ENCODE measurements around the gene EPN3.

Gene EPN3

DNA sequence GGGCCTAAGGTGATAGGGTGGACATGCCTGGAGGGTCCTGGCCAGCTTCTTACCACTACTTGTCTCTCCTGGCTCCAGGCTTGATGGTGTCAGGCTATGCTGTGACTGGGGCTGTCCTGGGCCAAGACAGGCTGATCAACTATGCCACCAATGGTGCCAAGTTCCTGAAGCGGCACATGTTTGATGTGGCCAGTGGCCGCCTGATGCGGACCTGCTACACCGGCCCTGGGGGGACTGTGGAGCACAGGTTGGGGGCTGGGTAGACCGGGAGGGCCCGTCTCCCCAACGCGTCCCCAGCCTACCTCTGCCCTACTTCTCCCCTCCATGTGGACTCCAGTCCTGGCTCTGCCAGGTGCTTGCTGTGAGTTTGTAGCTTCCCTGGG is 18.9 kb downstream of the EPN3 start:
- DNase-seq, result no peak

DNA sequence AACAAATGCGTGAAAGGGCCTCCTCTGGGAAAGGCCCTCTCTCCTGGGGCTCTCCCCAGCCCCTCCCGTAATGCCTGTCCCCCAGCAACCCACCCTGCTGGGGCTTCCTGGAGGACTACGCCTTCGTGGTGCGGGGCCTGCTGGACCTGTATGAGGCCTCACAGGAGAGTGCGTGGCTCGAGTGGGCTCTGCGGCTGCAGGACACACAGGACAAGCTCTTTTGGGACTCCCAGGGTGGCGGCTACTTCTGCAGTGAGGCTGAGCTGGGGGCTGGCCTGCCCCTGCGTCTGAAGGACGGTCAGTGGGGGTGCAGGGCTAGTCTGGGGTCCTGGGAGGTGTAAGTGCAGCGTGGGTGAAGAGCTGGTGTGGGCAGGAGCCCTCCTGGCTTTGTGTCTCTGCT is 19.3 kb downstream of the EPN3 start:
- DNase-seq, result no peak

DNA sequence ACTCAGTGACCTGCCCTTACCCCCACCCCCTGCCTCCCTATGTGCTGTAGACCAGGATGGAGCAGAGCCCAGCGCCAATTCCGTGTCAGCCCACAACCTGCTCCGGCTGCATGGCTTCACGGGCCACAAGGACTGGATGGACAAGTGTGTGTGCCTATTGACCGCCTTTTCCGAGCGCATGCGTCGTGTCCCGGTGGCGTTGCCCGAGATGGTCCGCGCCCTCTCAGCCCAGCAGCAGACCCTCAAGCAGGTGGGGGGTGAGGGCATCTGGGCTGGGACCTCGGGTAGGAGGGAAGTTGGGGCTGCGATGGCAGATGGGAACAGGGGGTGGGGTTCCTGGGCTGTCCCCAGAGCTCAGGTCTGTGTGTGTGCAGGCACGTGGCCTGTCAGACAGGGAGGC is 21.7 kb downstream of the EPN3 start:
- DNase-seq, result no peak

DNA sequence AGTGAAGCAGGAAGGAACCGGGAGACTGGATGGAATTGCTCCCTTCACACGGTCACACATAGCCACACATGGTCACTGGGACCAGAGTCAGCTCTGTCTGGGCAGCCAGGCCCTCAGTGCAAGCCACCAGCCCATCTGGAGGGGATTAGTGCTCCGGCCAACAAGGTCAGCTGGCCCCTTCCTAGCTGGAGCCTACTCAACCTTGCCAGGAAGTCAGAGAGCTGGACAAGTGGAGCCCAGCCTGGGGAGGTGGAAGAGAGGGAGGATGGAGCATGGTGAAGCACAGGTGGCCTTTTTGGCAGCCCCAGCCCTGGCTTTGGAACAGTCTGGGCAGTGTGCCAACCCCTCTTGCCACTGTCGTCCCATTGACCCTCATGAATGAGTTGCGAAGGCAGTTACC is 24.3 kb downstream of the EPN3 start:
- DNase-seq, result peak; percentile 78

DNA sequence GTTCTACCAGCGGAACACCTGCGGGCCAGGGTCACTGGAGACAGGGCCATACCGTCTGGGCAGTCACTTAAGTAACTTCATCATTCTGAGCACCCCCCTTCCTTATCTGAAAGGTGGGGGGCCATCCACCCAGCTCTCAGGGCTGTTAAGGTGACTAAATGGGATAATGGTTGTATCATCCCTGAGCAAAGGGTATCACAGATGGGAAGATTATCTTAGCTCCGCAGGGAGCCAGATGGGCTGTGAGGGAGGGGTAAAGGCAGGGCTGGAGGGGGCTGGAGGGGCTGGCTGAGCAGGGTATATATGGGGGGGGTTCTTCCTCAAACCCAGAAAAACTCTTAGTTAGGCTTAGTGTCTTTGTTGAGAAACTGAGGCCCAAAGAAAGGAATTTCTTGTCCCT is 25.1 kb downstream of the EPN3 start:
- no peak for DNase-seq

- DNase-seq, result no peak
These were observed 25.6 kb downstream of the EPN3 start for GRCh38 chr17:50558091-50558490.

- no peak for DNase-seq
These were observed 26.0 kb downstream of the EPN3 start for GRCh38 chr17:50558581-50558940.

- DNase-seq, result no peak
These were observed 26.5 kb downstream of the EPN3 start for GRCh38 chr17:50558941-50559614.

DNA sequence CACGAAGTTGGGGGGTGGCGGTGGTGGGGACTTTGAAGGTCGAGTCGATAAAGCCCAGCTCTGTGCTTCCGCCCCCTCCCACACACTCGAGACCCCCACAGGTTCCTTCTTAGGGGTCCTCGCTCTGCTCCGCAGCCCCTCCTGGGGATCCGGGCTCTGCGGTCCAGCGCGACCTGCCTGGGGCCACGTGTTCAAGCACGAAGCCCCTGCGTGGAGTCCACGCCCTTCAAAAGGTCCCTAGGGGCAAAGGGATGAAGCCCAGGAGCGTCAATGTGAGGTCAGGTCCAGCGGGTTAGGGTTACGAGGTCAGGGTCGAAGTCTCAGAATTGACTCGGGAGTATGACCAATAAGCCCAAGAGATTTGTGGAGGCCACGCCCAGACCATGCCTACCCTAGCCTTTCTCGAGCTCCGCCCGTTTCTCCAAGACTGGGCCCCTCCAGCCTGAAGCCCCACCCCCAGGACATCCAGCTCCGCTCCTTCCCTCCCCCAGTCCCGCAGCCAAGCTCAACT is 27.2 kb downstream of the EPN3 start:
- no peak for DNase-seq

- peak; percentile 86 for DNase-seq
These were observed 27.8 kb downstream of the EPN3 start, which contains the start of gene CACNA1G for GRCh38 chr17:50560185-50560824. Gene CACNA1G, plus strand, starts transcription at chr17:50560715. Its CDS starts 745 bp downstream, at chr17:50561460.

- no peak for DNase-seq
These were observed 28.6 kb downstream of the EPN3 start for GRCh38 chr17:50560931-50561745.

- no peak for DNase-seq
These were observed 29.2 kb downstream of the EPN3 start for GRCh38 chr17:50561746-50562141.

GRCh38 chr17:50562242-50563091 is 29.9 kb downstream of the EPN3 start:
- no peak for DNase-seq

DNA sequence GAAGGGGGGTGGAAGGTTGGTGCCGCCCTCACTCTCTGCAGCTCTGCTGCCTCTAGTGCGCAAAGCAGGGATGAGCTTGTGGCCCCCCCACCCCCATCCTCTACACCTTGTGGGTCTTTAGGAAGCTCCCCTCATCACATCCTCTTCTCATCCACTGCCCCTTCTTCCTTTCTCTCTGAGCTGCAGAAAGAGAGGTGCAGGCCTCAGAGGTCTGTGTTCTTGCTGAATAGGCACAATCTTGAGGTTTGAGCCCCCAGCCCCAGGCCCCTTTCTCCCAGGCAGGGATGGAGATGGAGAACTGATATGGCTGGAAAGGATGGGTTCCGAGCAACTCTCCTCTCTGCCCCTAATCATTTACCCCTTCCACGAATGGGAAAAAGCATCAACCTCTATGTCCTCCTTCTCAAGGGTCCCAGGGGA is 30.6 kb downstream of the EPN3 start:
- no peak for DNase-seq

GRCh38 chr17:50564916-50565315 is 32.4 kb downstream of the EPN3 start:
- DNase-seq, result no peak

GRCh38 chr17:50565402-50566350 is 33.1 kb downstream of the EPN3 start:
- DNase-seq, result peak; percentile 78

DNA sequence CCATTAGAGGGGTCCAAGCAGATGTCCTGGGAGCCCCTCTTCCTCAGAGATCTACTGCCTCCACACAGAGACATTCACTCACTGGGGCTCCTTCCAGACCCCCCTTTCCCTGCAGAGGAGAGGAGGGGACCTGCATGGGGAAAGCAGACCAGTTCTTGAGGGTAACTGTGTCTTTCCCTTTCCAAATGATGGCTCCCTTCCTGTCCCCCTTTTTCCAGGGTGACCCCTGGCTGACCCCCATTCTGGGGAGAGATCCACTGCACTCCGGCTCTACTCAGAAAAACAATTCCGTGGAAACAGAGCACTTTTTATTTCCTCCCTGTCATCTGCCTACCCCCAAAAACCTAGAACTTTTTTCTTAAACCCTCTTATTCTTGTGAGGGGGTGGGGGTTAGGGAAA is 34.4 kb downstream of the EPN3 start:
- DNase-seq, result no peak

- no peak for DNase-seq
These were observed 36.1 kb downstream of the EPN3 start for GRCh38 chr17:50568659-50569058.

DNA sequence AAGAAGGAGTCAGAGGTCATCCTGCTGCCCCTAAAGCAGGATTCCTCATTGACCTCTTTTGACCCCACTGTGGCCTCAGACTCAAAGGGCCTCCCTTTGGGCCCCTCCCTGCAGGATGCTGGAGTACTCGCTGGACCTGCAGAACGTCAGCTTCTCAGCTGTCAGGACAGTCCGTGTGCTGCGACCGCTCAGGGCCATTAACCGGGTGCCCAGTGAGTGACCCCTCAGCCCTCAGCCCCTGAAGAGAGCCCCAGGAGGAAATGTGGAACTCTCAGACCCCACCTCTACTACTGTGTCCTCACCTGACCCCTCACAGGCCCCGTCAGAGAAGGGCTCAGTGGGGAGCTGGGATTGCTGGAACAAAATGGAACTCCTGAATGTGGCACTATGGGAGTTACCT is 37.1 kb downstream of the EPN3 start:
- no peak for DNase-seq

DNA sequence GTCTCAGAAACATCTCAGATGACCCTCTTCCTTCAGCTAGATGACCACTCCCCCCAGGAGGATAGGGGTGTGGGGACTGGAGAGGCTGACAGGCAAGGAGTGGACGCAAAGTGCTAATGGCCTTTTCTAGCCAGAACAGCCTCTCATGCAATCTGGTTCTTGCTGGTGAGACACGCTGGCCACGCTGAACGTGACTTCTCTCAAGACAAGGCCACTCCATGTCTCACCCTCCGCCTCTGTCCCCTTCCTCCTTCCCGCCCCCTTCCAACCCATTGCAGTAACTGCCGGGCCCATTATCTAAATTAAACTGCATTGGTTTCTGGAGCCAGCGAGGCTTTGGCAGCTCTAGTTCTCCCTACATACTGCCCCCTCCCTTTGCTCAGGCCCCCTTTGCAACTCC is 37.5 kb downstream of the EPN3 start:
- no peak for DNase-seq

GRCh38 chr17:50570528-50570927 is 38.0 kb downstream of the EPN3 start:
- DNase-seq, result no peak

DNA sequence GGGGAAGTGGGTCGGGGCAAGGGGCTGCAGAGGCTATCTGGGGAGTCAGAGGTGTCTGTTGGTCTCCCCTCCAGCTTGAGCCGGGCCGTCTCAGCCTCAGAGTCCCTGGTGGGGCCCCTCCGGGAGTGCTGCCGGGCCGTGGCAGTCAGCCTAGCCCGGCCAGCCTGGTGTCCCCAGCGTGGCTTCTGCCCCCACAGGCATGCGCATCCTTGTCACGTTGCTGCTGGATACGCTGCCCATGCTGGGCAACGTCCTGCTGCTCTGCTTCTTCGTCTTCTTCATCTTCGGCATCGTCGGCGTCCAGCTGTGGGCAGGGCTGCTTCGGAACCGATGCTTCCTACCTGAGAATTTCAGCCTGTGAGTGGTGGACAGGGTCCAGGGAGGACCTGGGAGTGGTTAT is 39.1 kb downstream of the EPN3 start:
- no peak for DNase-seq
